ENCODE data around the gene TIMM13. TPM values are rescaled to one million over a fixed set of nuclear protein-coding genes. Genes with fewer than 3 reads are reported as not detected.

The TIMM13 gene
- total and polyA plus RNA-seq, 9 of the 15 experiments (the other 6 are each of a cell fraction or from before 2014, with no cell fraction given): 17.6 to 215 (median 71.8) TPM

DNA sequence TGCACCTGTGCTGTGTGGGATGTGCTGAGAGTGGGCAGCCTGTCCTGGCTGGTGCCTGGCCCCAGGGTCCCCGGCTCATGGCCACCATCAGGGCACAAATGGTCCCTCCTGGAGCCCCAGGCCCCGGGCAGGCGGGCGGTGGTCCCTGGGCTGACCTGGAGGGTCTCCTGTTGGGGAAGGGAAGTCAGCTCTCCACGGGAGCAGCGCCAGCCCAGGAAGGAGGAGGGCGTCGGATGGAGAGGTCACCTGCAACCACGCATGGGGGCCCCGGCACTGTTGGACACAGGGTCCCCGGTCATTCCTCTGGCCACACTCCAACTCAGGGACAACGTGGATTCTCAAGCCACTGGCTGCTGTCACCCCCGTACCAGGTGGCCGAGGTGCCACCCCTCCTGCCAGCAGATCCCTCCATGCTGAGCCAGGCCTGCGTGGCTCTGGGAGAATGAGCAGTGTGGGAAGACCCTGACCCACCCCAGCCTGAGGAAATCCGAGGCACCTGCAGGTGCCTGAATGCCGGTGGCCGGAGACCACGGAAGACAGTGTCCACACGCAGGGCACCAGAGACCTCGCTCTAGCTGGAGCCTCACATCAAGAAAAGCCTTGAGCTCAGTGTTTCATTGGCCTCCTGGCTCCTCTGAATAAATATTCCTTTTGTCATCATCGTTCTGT lies 15.9 kb upstream of the TIMM13 start:
- no peak overlapping the region for H3K4me2 ChIP-seq (ENCODE audit: insufficient read depth, low read length)
- POLR2A ChIA-PET: interaction anchor here (0.6 to 1.6 kb wide), 3 partner anchors 16 to 33 kb away, joined by 3 to 4 read pairs (median 3); partner anchors contain the start of gene TIMM13
- no TSS peak for BruUV-seq (replicated peaks)

More for the DNA sequence above, 15.9 kb upstream of the TIMM13 start:
- Histone ChIP-seq H3K9ac (ENCODE audit: insufficient read depth in 1 of 2, low read depth in 2 of 2, low read length in 2 of 2) (peak overlapping the region in 1 of 2 experiments; percentile 55; a peak in 2 of 4 replicates), H3K4me3 (no peak overlapping the region), H3K36me3 (ENCODE audit: control insufficient read depth, insufficient read depth, low read length) (peaks cover 74% of the 10 kb centered on the region; the same call in 1 of the 3 replicates), H3K9me1 (ENCODE audit: control insufficient read depth, insufficient read depth, low read length) (no peaks in the 10 kb centered on the region), H3K4me1 (replicated peaks in 1 of 2; ENCODE audit: control insufficient read depth in 2 of 2, insufficient read depth in 2 of 2, low read length in 2 of 2) (peaks cover 0 to 26% of the 10 kb centered on the region in 2 experiments; a peak in 2 of 5 replicates), H2AFZ (ENCODE audit: low read depth, low read length) (no peak overlapping the region), H4K20me1 (replicated peaks; ENCODE audit: control insufficient read depth, insufficient read depth, low read length) (peaks cover 14% of the 10 kb centered on the region), H3K79me2 (ENCODE audit: control insufficient read depth, insufficient read depth, low read length) (peaks cover 33% of the 10 kb centered on the region), H3K9me3 (replicated peaks; ENCODE audit: control insufficient read depth, insufficient read depth, low read depth, low read length) (no peaks in the 10 kb centered on the region), H3K27me3 (ENCODE audit: control insufficient read depth in 2 of 2, insufficient read depth in 2 of 2, low read length in 2 of 2) (no peaks in the 10 kb centered on the region), H3K27ac (ENCODE audit: extremely low read depth, low read depth, low read length) (no peak overlapping the region)
- 96% methylated on average over 18 of the region's 22 CpGs for WGBS (ENCODE audit: insufficient coverage, low coverage, missing lambda C conversion rate)
- no peak for ATAC-seq
- in situ Hi-C loops (cut with MboI) (no loop called here), intact Hi-C loops (cut with micrococcal nuclease) (no loop called here)
- TF ChIP-seq RBFOX2 (IDR thresholded peaks at IDR 0.05; ENCODE audit: low read depth, low read length) (peak; percentile 29; the same call in 1 of the 2 replicates), POLR2G (IDR thresholded peaks at IDR 0.05; ENCODE audit: low read depth, low read length) (0 out of 2 replicates have a peak, but pooled peaks have one; percentile 39)
- TF ChIP-seq, protein P1, sequence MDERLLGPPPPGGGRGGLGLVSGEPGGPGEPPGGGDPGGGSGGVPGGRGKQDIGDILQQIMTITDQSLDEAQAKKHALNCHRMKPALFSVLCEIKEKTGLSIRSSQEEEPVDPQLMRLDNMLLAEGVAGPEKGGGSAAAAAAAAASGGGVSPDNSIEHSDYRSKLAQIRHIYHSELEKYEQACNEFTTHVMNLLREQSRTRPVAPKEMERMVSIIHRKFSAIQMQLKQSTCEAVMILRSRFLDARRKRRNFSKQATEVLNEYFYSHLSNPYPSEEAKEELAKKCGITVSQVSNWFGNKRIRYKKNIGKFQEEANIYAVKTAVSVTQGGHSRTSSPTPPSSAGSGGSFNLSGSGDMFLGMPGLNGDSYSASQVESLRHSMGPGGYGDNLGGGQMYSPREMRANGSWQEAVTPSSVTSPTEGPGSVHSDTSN (CRISPR knock-in tag; IDR thresholded peaks at IDR 0.05; ENCODE audit: low read depth): no peak
- TF ChIP-seq, protein P1 (tag; conservative IDR thresholded peaks at IDR 0.05; ENCODE audit: low read depth): no peak
- DNase-seq (ENCODE audit: extremely low read depth in 1 of 4, low spot score in 3 of 4): no peak
- FAIRE-seq: no peak
- CTCF ChIA-PET (ENCODE audit: low intra/inter-chr PET ratio): no interaction called here

Data from K562 (cell line).